OCI-LY7 (cell line): ENCODE measurements around the gene ZNF101. TPM values are rescaled to one million over a fixed set of nuclear protein-coding genes. Genes with fewer than 3 reads are reported as not detected.
A peak's percentile ranks its signal among the peaks of the same experiment; 100 is the strongest.

Experiments
- BruUV-seq: library from RNA; stranded (reverse); fragments of 400-500 nt; replicated peaks from 2 replicates; lab custom pipeline; 2021; lab: Mats Ljungman, UMichigan
- CTCF ChIA-PET: fragments of 300-600 bp; sonication (Branson Sonifier 250); formaldehyde crosslinking; loops from one replicate; lab custom pipeline; 2022; ENCODE audit warnings: antibody characterized with exemption; ENCODE audit not compliant: unreplicated experiment; lab: Charles Lee
- POLR2A ChIA-PET: fragments of 300-600 bp; sonication (Branson Sonifier 250); formaldehyde crosslinking; loops from one replicate; lab custom pipeline; 2022; ENCODE audit warnings: antibody characterized with exemption; lab: Charles Lee
- DNase-seq: peaks from one replicate; pipeline ENCODE4 v3.0.0-alpha.2; 2015; ENCODE audit warnings: low spot score
- H2AFZ ChIP-seq: fragments of 200-600 bp; sonication (generic), shearing (Covaris generic); 2 replicates; pipeline ENCODE4 v1.6.1; 2014; ENCODE audit warnings: mild to moderate bottlenecking, antibody characterized with exemption, low read length, moderate library complexity
- H3K27ac ChIP-seq: fragments of 200-600 bp; sonication (generic); 2 replicates; pipeline ENCODE4 v1.5.1; 2014; ENCODE audit warnings: mixed run types, low read depth, mild to moderate bottlenecking, moderate library complexity, low read length, inconsistent platforms; ENCODE audit not compliant: poor library complexity, severe bottlenecking
- H3K36me3 ChIP-seq: fragments of 200-600 bp; sonication (generic); 2 replicates; pipeline ENCODE4 v1.6.1; 2014; ENCODE audit warnings: mild to moderate bottlenecking, antibody characterized with exemption, low read length, moderate library complexity, mixed read lengths; ENCODE audit not compliant: insufficient read depth
- H3K4me1 ChIP-seq: fragments of 200-600 bp; sonication (generic); 2 replicates; pipeline ENCODE4 v1.5.1; 2014; ENCODE audit warnings: mild to moderate bottlenecking, low read length; ENCODE audit not compliant: insufficient read depth, poor library complexity, severe bottlenecking
- H3K4me2 ChIP-seq: fragments of 200-600 bp; sonication (generic); 2 replicates; pipeline ENCODE4 v1.6.1; 2014; ENCODE audit warnings: mild to moderate bottlenecking, low read length
- H3K4me3 ChIP-seq: fragments of 200-600 bp; sonication (generic); 2 replicates; pipeline ENCODE4 v1.5.1; 2014; ENCODE audit warnings: mild to moderate bottlenecking, low read depth, low read length; ENCODE audit not compliant: poor library complexity, severe bottlenecking
- H3K79me2 ChIP-seq: fragments of 200-600 bp; sonication (generic); 2 replicates; pipeline ENCODE4 v1.6.1; 2016; ENCODE audit warnings: low read depth, mild to moderate bottlenecking, low read length, moderate library complexity, mixed read lengths; ENCODE audit not compliant: insufficient read depth
- H3K9me2 ChIP-seq: fragments of 200-600 bp; sonication (generic); 2 replicates; pipeline ENCODE4 v1.6.1; 2016; ENCODE audit warnings: mild to moderate bottlenecking, low read length, mixed read lengths; ENCODE audit not compliant: insufficient read depth
- H3K9me3 ChIP-seq: fragments of 200-600 bp; sonication (generic); 2 replicates; pipeline ENCODE4 v1.6.1; 2014; ENCODE audit warnings: mild to moderate bottlenecking, mixed run types, low read length, mixed read lengths
- H4K20me1 ChIP-seq: fragments of 200-600 bp; sonication (generic); 2 replicates; pipeline ENCODE4 v1.6.1; 2014; ENCODE audit warnings: mild to moderate bottlenecking, antibody characterized with exemption, low read length, moderate library complexity, mixed read lengths; ENCODE audit not compliant: insufficient read depth
- EZH2phosphoT487 ChIP-seq: fragments of 200-600 bp; sonication (generic); IDR thresholded peaks from 2 replicates; pipeline ENCODE4 v1.6.1; 2018; ENCODE audit warnings: low read depth, borderline replicate concordance, mild to moderate bottlenecking, mixed run types, antibody characterized with exemption, low read length, moderate library complexity, mixed read lengths
- intact Hi-C: fragments of 100-400 bp; cut with micrococcal nuclease; formaldehyde crosslinking; loops from one replicate; pipeline ENCODE4 v1.10.0; 2022; ENCODE audit not compliant: unreplicated experiment
- total RNA-seq, 2 experiments: library from RNA; depleted of rRNA in 1 of 2; stranded (reverse); fragments of >200 nt in 1 of 2; shearing (Covaris generic) in 1 of 2; gene quantifications; 2 replicates each; pipeline ENCODE4 v1.2.3, GENCODE V29; 2014 to 2022
- TF ChIP-seq, protein P1 (sequence below): fragments of 200-600 bp; sonication (generic); conservative IDR thresholded peaks from 2 replicates; pipeline ENCODE4 v1.5.1; 2014; ENCODE audit warnings: mild to moderate bottlenecking, antibody characterized with exemption, low read length, moderate library complexity, mixed read lengths

ZNF101 gene
- total RNA-seq, 2 experiments from 2014 or later, result 66.6 to 83.8 TPM

DNA sequence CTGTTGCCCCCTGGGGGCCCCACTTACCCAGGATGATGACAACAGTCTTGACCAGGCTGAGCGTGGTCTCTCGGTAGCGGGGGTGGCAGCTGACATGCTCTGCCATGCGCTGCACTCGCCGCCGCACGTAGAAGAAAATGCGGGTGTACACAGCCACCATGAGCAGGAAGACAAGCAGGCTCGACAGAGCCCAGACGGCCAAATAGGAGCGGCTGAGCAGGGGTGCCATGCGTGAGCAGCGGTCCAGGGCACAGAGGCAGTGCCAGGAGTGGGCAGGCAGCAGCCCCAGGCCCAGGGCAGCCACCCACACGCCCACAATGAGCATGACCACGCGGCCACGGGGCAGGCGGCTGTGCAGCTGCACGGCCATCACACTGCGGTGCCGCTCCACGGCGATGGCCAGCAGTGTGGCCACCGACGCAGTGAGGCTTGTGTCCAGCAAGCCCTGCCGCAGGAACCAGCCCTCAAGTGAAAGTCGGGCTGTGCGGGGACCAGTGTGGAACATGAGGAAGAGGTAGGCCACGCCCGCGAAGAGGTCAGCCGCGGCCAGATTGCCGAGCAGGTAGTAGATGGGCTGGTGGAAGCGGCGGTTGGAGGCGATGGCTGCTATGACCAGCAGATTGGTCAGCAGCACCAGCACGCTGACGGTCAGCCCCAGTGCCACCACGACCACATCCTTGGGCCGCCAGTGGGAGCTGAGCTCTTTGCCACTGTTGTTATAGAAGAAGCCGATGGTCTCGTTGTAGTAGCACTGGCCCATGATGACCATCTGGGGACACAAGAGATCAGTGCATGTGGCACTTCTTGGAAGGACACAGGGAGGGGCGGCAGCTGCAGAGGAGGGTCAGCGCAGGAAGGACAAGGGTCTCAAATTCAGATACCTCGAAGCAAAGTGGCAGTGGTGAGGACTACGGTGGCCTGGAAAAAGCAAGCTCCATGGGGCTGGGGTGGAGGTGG lies 41.8 kb upstream of the ZNF101 start:
- Histone ChIP-seq H2AFZ (no peak overlapping the region), H3K27ac (no peak overlapping the region), H3K4me3 (peak overlapping the region; percentile 70), H3K4me1 (peaks cover 18% of the 10 kb centered on the region), H3K79me2 (no peaks in the 10 kb centered on the region), H3K36me3 (peaks cover 22% of the 10 kb centered on the region; the same call in 1 of the 2 replicates), H3K9me2 (no peaks in the 10 kb centered on the region), H3K9me3 (no peaks in the 10 kb centered on the region), H3K4me2 (peak overlapping the region; percentile 81), H4K20me1 (no peaks in the 10 kb centered on the region)
- TF ChIP-seq, protein P1, sequence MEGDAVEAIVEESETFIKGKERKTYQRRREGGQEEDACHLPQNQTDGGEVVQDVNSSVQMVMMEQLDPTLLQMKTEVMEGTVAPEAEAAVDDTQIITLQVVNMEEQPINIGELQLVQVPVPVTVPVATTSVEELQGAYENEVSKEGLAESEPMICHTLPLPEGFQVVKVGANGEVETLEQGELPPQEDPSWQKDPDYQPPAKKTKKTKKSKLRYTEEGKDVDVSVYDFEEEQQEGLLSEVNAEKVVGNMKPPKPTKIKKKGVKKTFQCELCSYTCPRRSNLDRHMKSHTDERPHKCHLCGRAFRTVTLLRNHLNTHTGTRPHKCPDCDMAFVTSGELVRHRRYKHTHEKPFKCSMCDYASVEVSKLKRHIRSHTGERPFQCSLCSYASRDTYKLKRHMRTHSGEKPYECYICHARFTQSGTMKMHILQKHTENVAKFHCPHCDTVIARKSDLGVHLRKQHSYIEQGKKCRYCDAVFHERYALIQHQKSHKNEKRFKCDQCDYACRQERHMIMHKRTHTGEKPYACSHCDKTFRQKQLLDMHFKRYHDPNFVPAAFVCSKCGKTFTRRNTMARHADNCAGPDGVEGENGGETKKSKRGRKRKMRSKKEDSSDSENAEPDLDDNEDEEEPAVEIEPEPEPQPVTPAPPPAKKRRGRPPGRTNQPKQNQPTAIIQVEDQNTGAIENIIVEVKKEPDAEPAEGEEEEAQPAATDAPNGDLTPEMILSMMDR, result no peak
- no peak for TF ChIP-seq EZH2phosphoT487
- no TSS peak for BruUV-seq
- ChIA-PET CTCF (no interaction called here), POLR2A (interaction anchor here (0.6 to 1.0 kb wide), 2 partner anchors 39 to 42 kb away, joined by 3 to 4 read pairs; no protein-coding TSS in a partner anchor)
- intact Hi-C loops, result no loop called here
- DNase-seq, result no peak

DNA sequence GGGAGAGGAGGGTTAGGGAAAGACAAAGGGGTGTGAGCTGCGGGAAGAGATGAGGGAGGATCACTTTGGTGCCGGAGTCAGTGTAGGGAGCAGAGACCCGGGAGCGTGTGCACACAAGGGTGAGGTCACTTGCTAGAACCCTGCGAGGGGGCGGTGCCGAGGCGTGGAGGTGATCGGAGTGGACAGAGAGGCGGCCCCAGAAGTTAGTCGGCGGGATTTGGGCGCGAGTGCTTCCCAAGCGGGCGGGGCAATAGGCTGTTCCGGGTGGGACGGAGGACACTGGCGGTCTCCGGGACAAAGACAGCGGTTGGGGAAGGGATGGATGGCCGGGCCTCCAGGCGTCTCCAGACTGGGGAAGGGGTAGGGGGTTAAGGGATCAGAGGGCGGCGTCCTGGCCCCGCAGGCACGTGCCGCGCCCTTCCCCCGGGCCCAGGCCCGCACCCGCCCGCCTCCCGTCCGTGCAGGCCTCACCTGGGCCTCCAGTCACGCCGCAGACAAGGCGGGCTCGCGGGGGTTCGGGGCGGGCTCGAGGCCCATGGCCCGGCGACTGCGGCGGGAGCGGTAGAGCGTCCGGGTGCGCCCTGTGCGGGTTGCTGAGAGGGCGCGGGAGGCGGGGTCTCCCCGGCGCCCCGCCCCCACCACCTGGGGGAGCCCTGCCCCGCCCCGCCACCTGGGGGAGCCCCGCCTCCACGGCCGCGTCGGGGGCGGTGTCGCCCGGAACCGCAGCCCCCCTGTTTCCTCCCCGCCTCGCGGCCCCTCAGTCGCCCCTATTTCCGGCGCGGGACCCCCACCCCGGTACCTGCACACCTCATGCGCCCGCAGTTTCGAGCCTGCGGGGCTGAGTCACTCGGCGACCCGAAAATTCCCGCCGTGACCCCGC lies 40.8 kb upstream of the ZNF101 start, which contains the start of gene LPAR2:
TSS of gene LPAR2 (minus strand) at position 600 of the 880 bp plus-strand sequence. CDS start 945 bp downstream, outside the sequence.
- no peaks in the 10 kb centered on the region for H3K79me2 ChIP-seq
- peak within 1 kb of the TSS; percentile 70 for H3K4me3 ChIP-seq
- H3K9me2 ChIP-seq, result no peaks in the 10 kb centered on the region
- ChIA-PET POLR2A (interaction anchor here (1.0 kb wide), 1 partner anchor 41 kb away, joined by 4 read pairs; no protein-coding TSS in a partner anchor), CTCF (no interaction called here)
- peak within 1 kb of the TSS; percentile 81 for H3K4me2 ChIP-seq
- intact Hi-C loops, result no loop called here
- no TSS peak for BruUV-seq
- peak within 1 kb of the TSS; percentile 71; the same call in 1 of the 2 replicates for H2AFZ ChIP-seq
- no peak within 1 kb of the TSS for H3K27ac ChIP-seq
- H3K4me1 ChIP-seq, result peaks cover 18% of the 10 kb centered on the region
- H4K20me1 ChIP-seq, result no peaks in the 10 kb centered on the region
- DNase-seq, result peak; percentile 82
- TF ChIP-seq EZH2phosphoT487, result no peak
- TF ChIP-seq, protein P1, result no peak; the same call in 1 of the 2 replicates
- H3K9me3 ChIP-seq, result no peaks in the 10 kb centered on the region
- H3K36me3 ChIP-seq, result peaks cover 31% of the 10 kb centered on the region
